ENCODE measurements around the gene ANGPTL4. TPM values are rescaled to one million over a fixed set of nuclear protein-coding genes. Genes with fewer than 3 reads are reported as not detected.

ANGPTL4 gene
- total and polyA plus RNA-seq, 2 of the 13 experiments (the other 11 are each of a cell fraction or from before 2014, with no cell fraction given) = 0.80 to 21.7 TPM

- TF ChIP-seq ZHX2 (IDR thresholded peaks at IDR 0.05; ENCODE audit: low read depth) (no peak), ZHX2 (CRISPR knock-in tag; IDR thresholded peaks at IDR 0.05; ENCODE audit: borderline replicate concordance) (no peak), PRMT3 (CRISPR knock-in tag; IDR thresholded peaks at IDR 0.05; ENCODE audit: borderline replicate concordance, low read depth) (no peak), ZNF7 (CRISPR knock-in tag; IDR thresholded peaks at IDR 0.05) (no peak), ZBTB40 (IDR thresholded peaks at IDR 0.05) (no peak), ZBTB40 (CRISPR knock-in tag; IDR thresholded peaks at IDR 0.05) (0 out of 2 replicates have a peak, but pooled peaks have one; percentile 26), ZFAT (CRISPR knock-in tag; conservative IDR thresholded peaks at IDR 0.05) (no peak), ZFP90 (CRISPR knock-in tag; IDR thresholded peaks at IDR 0.05; ENCODE audit: borderline replicate concordance) (peak; percentile 75; the same call in 1 of the 2 replicates), SIX4 (CRISPR knock-in tag; IDR thresholded peaks at IDR 0.05) (no peak), HNRNPUL1 (IDR thresholded peaks at IDR 0.05; ENCODE audit: low read depth, low read length) (no peak), ELK4 (CRISPR knock-in tag; IDR thresholded peaks at IDR 0.05; ENCODE audit: borderline replicate concordance) (no peak), SMAD3 (CRISPR knock-in tag; IDR thresholded peaks at IDR 0.05) (no peak)
These were observed 57.8 kb downstream of the ANGPTL4 start (continued) for GRCh38 chr19:8421484-8422461.
